ENCODE data around the gene MVB12B.

Gene MVB12B

GRCh38 chr9:126391713-126392661 lies 65.4 kb downstream of the MVB12B start:
- DNase-seq (ENCODE audit: low read depth) = no peak

DNA sequence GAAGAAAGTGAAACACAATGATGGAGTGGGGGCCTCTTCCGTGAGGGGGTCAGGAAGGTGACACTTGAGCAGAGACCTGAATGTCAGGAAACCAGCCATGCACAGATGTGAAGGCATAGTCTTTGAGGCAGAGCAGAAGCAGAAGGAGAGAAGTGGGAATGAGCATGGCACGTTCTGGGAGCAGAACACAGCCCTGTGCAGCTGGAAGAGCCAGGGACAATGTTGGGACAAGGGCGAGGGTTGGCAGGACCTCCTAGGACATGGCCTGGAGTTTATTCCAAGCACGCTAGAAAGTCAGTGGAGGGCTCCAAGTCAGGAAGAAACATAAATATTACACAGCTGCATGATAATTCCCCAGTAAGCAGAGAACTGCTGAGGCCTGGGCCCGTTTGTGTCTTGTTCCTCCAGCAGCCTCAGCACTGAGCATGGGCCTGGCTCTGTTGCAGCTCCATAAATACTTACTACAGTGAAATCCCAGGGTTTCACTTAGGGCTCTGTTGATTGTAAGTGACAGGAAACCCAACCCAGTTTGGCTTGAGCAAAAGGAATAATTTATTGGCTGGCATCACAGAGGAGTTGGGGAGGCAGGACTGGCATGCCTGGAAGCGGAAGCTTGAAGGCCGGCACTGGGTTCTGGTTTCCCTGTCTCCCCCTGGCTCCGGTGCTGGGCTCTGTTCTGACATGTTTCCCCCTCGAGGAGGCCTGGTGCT lies 66.2 kb downstream of the MVB12B start:
- TF ChIP-seq MYC (IDR thresholded peaks at IDR 0.05; ENCODE audit: low read depth, low read length) (no peak), POLR2A (IDR thresholded peaks at IDR 0.05; ENCODE audit: extremely low read depth, insufficient read length) (no peak)
- TF ChIP-seq, protein P1, sequence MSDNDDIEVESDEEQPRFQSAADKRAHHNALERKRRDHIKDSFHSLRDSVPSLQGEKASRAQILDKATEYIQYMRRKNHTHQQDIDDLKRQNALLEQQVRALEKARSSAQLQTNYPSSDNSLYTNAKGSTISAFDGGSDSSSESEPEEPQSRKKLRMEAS (IDR thresholded peaks at IDR 0.05; ENCODE audit: low read depth, low read length) = no peak
- TF ChIP-seq, protein P2, sequence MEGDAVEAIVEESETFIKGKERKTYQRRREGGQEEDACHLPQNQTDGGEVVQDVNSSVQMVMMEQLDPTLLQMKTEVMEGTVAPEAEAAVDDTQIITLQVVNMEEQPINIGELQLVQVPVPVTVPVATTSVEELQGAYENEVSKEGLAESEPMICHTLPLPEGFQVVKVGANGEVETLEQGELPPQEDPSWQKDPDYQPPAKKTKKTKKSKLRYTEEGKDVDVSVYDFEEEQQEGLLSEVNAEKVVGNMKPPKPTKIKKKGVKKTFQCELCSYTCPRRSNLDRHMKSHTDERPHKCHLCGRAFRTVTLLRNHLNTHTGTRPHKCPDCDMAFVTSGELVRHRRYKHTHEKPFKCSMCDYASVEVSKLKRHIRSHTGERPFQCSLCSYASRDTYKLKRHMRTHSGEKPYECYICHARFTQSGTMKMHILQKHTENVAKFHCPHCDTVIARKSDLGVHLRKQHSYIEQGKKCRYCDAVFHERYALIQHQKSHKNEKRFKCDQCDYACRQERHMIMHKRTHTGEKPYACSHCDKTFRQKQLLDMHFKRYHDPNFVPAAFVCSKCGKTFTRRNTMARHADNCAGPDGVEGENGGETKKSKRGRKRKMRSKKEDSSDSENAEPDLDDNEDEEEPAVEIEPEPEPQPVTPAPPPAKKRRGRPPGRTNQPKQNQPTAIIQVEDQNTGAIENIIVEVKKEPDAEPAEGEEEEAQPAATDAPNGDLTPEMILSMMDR (IDR thresholded peaks at IDR 0.05; ENCODE audit: low read depth, low read length) = no peak
- no peak for DNase-seq (ENCODE audit: low read depth)

More at GRCh38 chr9:126391713-126392661, 65.4 kb downstream of the MVB12B start:
- H3K4me3 ChIP-seq (ENCODE audit: low read depth, low read length) = no peak overlapping the region
- TF ChIP-seq POLR2A (IDR thresholded peaks at IDR 0.05; ENCODE audit: extremely low read depth, insufficient read length) (no peak), MYC (IDR thresholded peaks at IDR 0.05; ENCODE audit: low read depth, low read length) (no peak)
- TF ChIP-seq, protein P1 (IDR thresholded peaks at IDR 0.05; ENCODE audit: low read depth, low read length) = no peak
- TF ChIP-seq, protein P2 (IDR thresholded peaks at IDR 0.05; ENCODE audit: low read depth, low read length) = no peak

GRCh38 chr9:126393876-126394275 lies 67.2 kb downstream of the MVB12B start:
- no peak overlapping the region for H3K4me3 ChIP-seq (ENCODE audit: low read depth, low read length)
- no peak for DNase-seq (ENCODE audit: low read depth)
- no peak for TF ChIP-seq MYC (IDR thresholded peaks at IDR 0.05; ENCODE audit: low read depth, low read length)
- no peak for TF ChIP-seq POLR2A (IDR thresholded peaks at IDR 0.05; ENCODE audit: extremely low read depth, insufficient read length)
- TF ChIP-seq, protein P1 (IDR thresholded peaks at IDR 0.05; ENCODE audit: low read depth, low read length) = no peak
- TF ChIP-seq, protein P2 (IDR thresholded peaks at IDR 0.05; ENCODE audit: low read depth, low read length) = no peak

More for the DNA sequence above, 66.2 kb downstream of the MVB12B start:
- no peak overlapping the region for H3K4me3 ChIP-seq (ENCODE audit: low read depth, low read length)

DNA sequence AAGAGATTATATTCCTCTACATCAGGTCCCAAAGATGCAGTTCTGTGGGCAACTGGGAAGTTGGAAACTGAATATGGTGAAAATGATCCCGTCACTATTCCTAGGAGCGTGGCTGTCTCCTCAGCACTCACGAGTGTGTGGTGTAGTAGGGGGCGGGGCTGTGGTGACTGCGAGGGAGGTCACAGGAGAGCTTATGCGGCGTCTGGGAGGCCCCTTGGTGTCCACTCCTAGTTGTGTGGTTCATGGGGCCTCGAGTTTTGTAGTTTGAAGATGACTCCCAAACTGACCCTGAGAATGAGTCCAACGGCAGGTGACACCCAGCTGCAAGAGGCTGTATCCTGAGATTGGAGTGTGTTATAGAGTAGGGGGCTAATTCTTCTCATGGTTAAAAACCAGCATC lies 68.2 kb downstream of the MVB12B start:
- DNase-seq (ENCODE audit: low read depth) = no peak
- H3K4me3 ChIP-seq (ENCODE audit: low read depth, low read length) = no peak overlapping the region
- no peak for TF ChIP-seq MYC (IDR thresholded peaks at IDR 0.05; ENCODE audit: low read depth, low read length)
- TF ChIP-seq, protein P1 (IDR thresholded peaks at IDR 0.05; ENCODE audit: low read depth, low read length) = no peak
- TF ChIP-seq, protein P2 (IDR thresholded peaks at IDR 0.05; ENCODE audit: low read depth, low read length) = no peak
- no peak for TF ChIP-seq POLR2A (IDR thresholded peaks at IDR 0.05; ENCODE audit: extremely low read depth, insufficient read length)

DNA sequence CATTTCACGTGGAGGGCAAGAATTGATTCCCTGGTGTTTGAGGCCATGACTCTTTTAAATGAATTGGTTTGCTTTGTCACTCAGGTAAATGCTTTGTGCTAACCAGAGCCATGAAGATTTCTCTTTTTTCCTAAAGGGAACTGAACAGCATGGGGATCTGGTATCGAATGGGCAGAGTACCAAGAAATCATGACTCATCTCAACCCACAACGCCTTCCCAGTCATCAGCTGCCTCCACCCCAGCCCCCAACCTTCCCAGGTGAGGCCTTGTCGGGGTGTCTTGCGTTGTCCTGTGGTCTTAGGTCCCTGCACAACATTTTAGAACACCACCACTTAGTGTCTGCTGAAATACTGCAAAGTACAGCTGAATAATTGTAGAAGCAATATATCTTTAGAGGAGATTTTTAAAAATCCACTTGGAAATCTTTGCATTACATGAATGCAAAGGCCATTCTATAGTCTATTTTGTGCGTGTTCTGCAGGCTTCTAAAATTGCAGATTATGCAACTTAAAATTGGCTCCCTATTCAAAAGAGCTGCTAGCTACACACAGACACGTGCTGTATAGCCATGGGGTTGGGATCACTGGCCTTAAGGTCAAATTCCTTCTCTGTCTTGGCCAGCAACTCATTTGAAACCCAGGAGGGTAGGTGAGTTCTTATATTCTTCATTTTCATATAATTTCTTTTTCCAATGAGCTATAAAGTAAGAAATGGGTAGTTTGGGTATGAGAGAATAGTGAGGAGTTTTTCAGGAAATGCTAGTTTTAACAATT lies 69.0 kb downstream of the MVB12B start:
- no peak for DNase-seq (ENCODE audit: low read depth)
- H3K4me3 ChIP-seq (ENCODE audit: low read depth, low read length) = no peak overlapping the region
- TF ChIP-seq, protein P2 (IDR thresholded peaks at IDR 0.05; ENCODE audit: low read depth, low read length) = no peak
- TF ChIP-seq POLR2A (IDR thresholded peaks at IDR 0.05; ENCODE audit: extremely low read depth, insufficient read length) = no peak
- TF ChIP-seq MYC (IDR thresholded peaks at IDR 0.05; ENCODE audit: low read depth, low read length) = no peak
- TF ChIP-seq, protein P1 (IDR thresholded peaks at IDR 0.05; ENCODE audit: low read depth, low read length) = no peak
